Prostate gland (tissue), 2 donors: ENCODE data around the gene ZNF512B. TPM values are rescaled to one million over a fixed set of nuclear protein-coding genes. Genes with fewer than 3 reads are reported as not detected.

ENCODE experiments used
- DNase-seq: peaks from one replicate; pipeline ENCODE4 v3.0.0-alpha.2; 2019; ENCODE audit warnings: low spot score
- H3K27ac ChIP-seq, 2 donors: fragments of 200-600 bp; sonication (generic); 2 replicates each; pipeline ENCODE4 v1.5.1; 2017 to 2019
- H3K27me3 ChIP-seq: fragments of 200-600 bp; sonication (generic); replicated peaks from 2 replicates; pipeline ENCODE4 v1.5.1; 2019; ENCODE audit not compliant: insufficient read depth
- H3K36me3 ChIP-seq, 2 donors: fragments of 200-600 bp; sonication (generic); 1 replicate in 1 of 2; 2 replicates in 1 of 2; pipeline versions ENCODE4 v1.5.1 to v1.8.1; 2017 to 2019
- H3K4me1 ChIP-seq: fragments of 200-600 bp; sonication (generic); replicated peaks from 2 replicates; pipeline ENCODE4 v1.5.1; 2019
- H3K4me3 ChIP-seq, 2 donors: fragments of 200-600 bp; sonication (generic); 2 replicates each; pipeline ENCODE4 v1.5.1; 2017 to 2019
- H3K9me3 ChIP-seq: fragments of 200-600 bp; sonication (generic); 2 replicates; pipeline ENCODE4 v1.5.1; 2017
- CTCF ChIP-seq, 4 experiments: fragments of 200-600 bp in 2 of 4; fragments of 450-650 bp in 2 of 4; sonication (generic) in 2 of 4; IDR thresholded peaks; 1 replicate in 3 of 4; 2 replicates in 1 of 4; pipeline ENCODE4 v1.5.1; 2016 to 2019; ENCODE audit warnings: antibody characterized with exemption in 4 of 4, mild to moderate bottlenecking in 2 of 4, moderate library complexity in 2 of 4
- POLR2A ChIP-seq: fragments of 450-650 bp; IDR thresholded peaks from one replicate; pipeline ENCODE4 v1.6.1; 2016; ENCODE audit warnings: antibody characterized with exemption, mild to moderate bottlenecking
- POLR2AphosphoS5 ChIP-seq: sonication (generic); formaldehyde crosslinking; IDR thresholded peaks from one replicate; pipeline ENCODE4 v1.6.1; 2017; ENCODE audit warnings: antibody characterized with exemption
- WGBS: methylation state at CpG from one replicate; pipeline ENCODE4 v1.1.5; 2018; 5-methylcytosine and 5-hydroxymethylcytosine counted together
- intact Hi-C: fragments of 100-400 bp; cut with DNase I; formaldehyde crosslinking; loops from one replicate; pipeline ENCODE4 v1.14.2; 2022
- total RNA-seq, 2 donors: library from RNA; depleted of rRNA; stranded (reverse); fragments of >200 nt; gene quantifications; one replicate each; pipeline ENCODE4 v1.1.0, GENCODE V29; 2016

Gene ZNF512B
- total RNA-seq, 2 donors from 2014 or later = 12.2 to 24.6 TPM

GRCh38 chr20:63942250-63942951 lies 27.3 kb downstream of the ZNF512B start:
- 38% methylated on average over 30 of the region's 30 CpGs for WGBS

DNA sequence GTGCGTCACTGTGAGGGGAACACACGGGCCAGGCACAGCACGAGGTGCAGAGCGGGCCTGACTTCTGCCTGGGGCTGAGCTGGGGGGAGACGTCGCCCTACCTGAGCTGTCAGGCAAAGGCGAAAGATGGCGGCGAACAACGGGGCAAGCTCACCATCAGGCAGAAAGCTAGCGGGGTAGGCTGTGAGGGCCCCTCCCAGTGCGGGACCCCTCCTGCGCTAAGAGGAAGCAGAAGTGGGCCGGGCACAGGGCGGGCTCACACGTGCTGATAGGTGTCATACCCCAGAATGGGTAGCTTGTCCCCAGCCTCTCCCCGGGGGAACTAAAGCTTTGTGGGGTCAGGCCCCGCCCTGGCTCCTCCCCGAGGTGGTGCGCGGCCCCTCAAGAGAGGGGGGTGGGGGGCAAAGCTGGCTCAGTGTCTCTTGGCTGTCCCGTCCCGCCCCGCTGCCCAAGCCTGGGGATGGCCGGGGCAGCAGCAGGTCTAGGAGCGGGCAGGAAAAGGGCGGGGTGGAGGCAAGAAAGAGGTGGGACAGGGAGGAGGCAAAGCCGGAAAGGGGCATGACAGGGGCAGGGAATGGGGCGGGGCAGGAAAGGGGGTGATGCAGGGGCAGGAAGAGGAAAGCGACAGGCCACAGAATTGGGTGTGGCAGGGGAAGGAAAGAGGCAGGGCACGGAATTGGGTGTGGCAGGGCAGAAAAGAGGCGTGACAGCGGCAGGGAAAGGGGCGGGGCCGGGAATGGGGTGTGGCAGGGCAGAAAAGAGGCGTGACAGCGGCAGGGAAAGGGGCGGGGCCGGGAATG lies 28.2 kb downstream of the ZNF512B start:
- H3K4me3 ChIP-seq = no peak overlapping the region
- WGBS = 70% methylated on average over 35 of the region's 39 CpGs
- no peaks in the 10 kb centered on the region for H3K4me1 ChIP-seq
- no peak for DNase-seq
- no peaks in the 10 kb centered on the region for H3K27me3 ChIP-seq
- peak overlapping the region in 1 of 2 donors; percentile 36 for H3K27ac ChIP-seq
- H3K36me3 ChIP-seq = no peaks in the 10 kb centered on the region
- no peaks in the 10 kb centered on the region for H3K9me3 ChIP-seq
- no peak for TF ChIP-seq POLR2AphosphoS5
- no peak for TF ChIP-seq CTCF (IDR thresholded peaks at IDR 0.05)
- TF ChIP-seq POLR2A = no peak
- intact Hi-C loops = no loop called here

More at GRCh38 chr20:63942250-63942951, 27.3 kb downstream of the ZNF512B start:
- Histone ChIP-seq H3K9me3 (no peaks in the 10 kb centered on the region), H3K4me3 (no peak overlapping the region), H3K27ac (peak overlapping the region; percentile 61 to 70), H3K4me1 (peaks cover 4% of the 10 kb centered on the region), H3K27me3 (no peaks in the 10 kb centered on the region), H3K36me3 (no peaks in the 10 kb centered on the region)
- no peak for DNase-seq
- TF ChIP-seq CTCF (IDR thresholded peaks at IDR 0.05) (no peak), POLR2AphosphoS5 (no peak), POLR2A (no peak)
- intact Hi-C loops = no loop called here

DNA sequence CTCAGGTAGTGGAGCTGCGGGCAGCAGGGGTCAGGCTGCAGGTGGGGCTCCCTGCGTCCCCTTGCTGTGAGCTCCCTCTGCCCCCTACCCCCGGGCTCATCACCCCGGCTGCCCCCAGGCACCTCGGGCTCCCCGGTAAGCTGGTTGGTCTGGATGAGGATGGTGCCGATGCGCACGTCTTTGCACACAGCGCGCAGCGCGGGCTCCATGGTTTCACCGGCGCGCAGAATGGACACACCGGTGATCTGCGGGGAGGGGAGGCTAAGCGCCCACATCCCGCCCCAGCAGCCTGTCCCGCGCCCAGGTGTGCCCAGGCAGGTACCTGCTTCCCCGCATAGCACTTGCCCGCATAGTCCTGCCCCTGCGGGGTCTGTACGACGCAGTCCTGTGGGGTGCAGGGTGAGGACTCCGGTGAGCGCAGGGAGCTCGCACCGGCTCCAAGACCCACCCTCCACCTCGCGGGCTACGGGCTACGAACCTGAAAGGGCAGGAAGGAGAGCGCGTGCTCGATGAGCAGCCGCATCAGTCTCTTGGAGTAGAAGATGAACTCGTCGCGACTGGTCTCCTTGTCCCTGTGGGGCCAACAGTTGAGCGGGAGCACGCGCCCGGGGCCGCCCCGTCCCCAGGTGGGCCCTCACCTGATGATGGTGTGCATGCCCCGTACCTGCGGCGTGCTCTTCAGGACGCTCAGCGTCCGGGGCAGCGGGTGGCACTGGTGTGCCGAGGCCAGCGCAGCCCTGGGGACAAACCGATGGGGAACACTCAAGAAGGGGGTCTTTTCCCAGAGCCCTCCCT lies 29.1 kb downstream of the ZNF512B start:
- intact Hi-C loops = no loop called here
- 93% methylated on average over 47 of the region's 58 CpGs for WGBS

DNA sequence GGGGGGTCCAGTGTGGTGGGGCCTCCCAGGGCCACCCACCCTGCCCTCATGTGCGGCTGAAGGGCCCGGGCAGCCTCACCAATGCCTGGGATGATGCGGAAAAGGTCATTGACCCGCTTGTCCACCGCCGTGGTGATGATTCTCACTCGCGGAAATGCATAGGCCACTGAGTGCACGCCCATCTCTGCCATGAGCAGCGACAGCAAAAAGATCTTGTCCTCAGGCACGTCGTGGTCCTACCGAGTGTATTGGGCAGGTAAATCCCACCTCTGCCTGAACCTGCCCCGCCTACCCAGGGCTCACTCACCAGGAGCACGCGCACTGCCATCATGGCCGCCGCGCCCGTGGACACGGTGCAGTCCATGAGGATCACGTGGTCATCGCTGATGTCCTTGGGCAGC lies 29.7 kb downstream of the ZNF512B start:
- Histone ChIP-seq H3K4me3 (no peak overlapping the region), H3K9me3 (no peaks in the 10 kb centered on the region), H3K27ac (no peak overlapping the region), H3K36me3 (no peaks in the 10 kb centered on the region), H3K4me1 (no peaks in the 10 kb centered on the region), H3K27me3 (no peaks in the 10 kb centered on the region)
- intact Hi-C loops = no loop called here
- no peak for DNase-seq
- 91% methylated on average over 23 of the region's 23 CpGs for WGBS
- TF ChIP-seq POLR2AphosphoS5 = no peak
- no peak for TF ChIP-seq POLR2A

More for the DNA sequence above, 29.1 kb downstream of the ZNF512B start:
- no peak overlapping the region for H3K27ac ChIP-seq
- TF ChIP-seq POLR2A = no peak
- TF ChIP-seq POLR2AphosphoS5 = no peak
- no peak for TF ChIP-seq CTCF (IDR thresholded peaks at IDR 0.05)
- H3K9me3 ChIP-seq = no peaks in the 10 kb centered on the region
- no peak for DNase-seq
- H3K27me3 ChIP-seq = no peaks in the 10 kb centered on the region
- H3K4me1 ChIP-seq = no peaks in the 10 kb centered on the region
- H3K36me3 ChIP-seq = no peaks in the 10 kb centered on the region
- no peak overlapping the region for H3K4me3 ChIP-seq
